Measurements from ENCODE around the gene IGSF9B. TPM values are rescaled to one million over a fixed set of nuclear protein-coding genes. Genes with fewer than 3 reads are reported as not detected.

IGSF9B gene
- total RNA-seq, 1 donor from 2014 or later = 1.3 TPM

DNA sequence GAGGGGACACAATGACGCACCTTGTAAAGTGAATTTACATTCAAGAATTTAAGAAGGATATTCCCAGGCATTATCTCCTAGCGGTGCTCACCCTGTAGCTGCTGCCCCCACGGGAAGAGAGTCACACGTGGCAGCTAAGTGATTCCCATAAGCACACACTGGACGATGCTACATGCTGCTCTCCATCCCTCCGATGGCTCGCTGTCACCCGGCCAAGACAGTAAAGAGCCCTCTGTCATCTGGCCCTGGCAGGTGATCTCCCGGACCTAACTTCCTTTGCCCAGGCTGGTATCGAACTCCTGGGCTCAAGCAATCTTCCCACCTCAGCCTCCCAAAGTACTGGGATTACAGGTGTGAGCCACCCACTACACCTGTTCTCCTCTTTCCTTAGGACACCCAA is 39.9 kb upstream of the IGSF9B start:
- Mint-ChIP-seq H3K36me3 (no peaks in the 10 kb centered on the region), H3K27ac (no peak overlapping the region)

DNA sequence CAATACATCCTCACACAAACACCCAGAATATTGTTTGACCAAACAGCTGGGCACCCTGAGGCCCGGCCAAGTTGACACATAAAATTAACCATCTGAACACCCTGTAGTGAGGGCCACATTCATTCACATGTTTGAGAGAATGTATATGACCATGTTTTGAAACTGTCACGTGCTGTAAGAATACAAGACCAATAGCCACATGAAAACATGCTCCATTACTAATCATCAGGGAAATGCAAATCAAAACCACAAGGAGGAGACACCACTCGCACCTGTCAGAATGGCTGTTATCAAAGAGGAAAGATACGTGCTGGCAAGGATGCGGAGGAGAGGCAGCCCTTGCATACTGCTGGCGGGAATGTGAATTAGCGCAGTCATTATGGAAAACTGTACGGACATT is 38.3 kb upstream of the IGSF9B start:
- H3K4me2 ChIP-seq = no peak overlapping the region
- H3K4me1 ChIP-seq = no peaks in the 10 kb centered on the region
- TF ChIP-seq, protein P1, sequence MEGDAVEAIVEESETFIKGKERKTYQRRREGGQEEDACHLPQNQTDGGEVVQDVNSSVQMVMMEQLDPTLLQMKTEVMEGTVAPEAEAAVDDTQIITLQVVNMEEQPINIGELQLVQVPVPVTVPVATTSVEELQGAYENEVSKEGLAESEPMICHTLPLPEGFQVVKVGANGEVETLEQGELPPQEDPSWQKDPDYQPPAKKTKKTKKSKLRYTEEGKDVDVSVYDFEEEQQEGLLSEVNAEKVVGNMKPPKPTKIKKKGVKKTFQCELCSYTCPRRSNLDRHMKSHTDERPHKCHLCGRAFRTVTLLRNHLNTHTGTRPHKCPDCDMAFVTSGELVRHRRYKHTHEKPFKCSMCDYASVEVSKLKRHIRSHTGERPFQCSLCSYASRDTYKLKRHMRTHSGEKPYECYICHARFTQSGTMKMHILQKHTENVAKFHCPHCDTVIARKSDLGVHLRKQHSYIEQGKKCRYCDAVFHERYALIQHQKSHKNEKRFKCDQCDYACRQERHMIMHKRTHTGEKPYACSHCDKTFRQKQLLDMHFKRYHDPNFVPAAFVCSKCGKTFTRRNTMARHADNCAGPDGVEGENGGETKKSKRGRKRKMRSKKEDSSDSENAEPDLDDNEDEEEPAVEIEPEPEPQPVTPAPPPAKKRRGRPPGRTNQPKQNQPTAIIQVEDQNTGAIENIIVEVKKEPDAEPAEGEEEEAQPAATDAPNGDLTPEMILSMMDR (IDR thresholded peaks at IDR 0.05) = no peak
- no peak overlapping the region for H3K4me3 ChIP-seq
- H2AFZ ChIP-seq (replicated peaks) = no peak overlapping the region
- peaks cover 13% of the 10 kb centered on the region for H3K27me3 Mint-ChIP-seq (ENCODE audit: insufficient read depth, low read depth)
- H3F3A ChIP-seq (ENCODE audit: low read depth) = no peaks in the 10 kb centered on the region
- H3K4me1 Mint-ChIP-seq = no peaks in the 10 kb centered on the region
- no peak for DNase-seq (ENCODE audit: low spot score)
- H3K27ac Mint-ChIP-seq = no peak overlapping the region
- H3K9me3 Mint-ChIP-seq = no peaks in the 10 kb centered on the region
- H3K9me3 ChIP-seq (ENCODE audit: low read depth) = no peaks in the 10 kb centered on the region
- H3K36me3 ChIP-seq = no peaks in the 10 kb centered on the region
- no peak overlapping the region for H3K9ac ChIP-seq
- no peaks in the 10 kb centered on the region for H3K79me2 ChIP-seq (ENCODE audit: low read depth)
- H3K27me3 ChIP-seq = no peaks in the 10 kb centered on the region
- no peak overlapping the region for H3K27ac ChIP-seq
- no peak overlapping the region for H3K4me3 Mint-ChIP-seq
- H3K36me3 Mint-ChIP-seq = no peaks in the 10 kb centered on the region
- H4K20me1 ChIP-seq (ENCODE audit: low read depth) = no peaks in the 10 kb centered on the region

More for the DNA sequence above, 39.9 kb upstream of the IGSF9B start:
- Mint-ChIP-seq H3K4me1 (no peaks in the 10 kb centered on the region), H3K4me3 (no peak overlapping the region), H3K27me3 (ENCODE audit: insufficient read depth, low read depth) (peaks cover 11% of the 10 kb centered on the region), H3K9me3 (no peaks in the 10 kb centered on the region)
- Histone ChIP-seq H3K79me2 (ENCODE audit: low read depth) (no peaks in the 10 kb centered on the region), H2AFZ (replicated peaks) (no peak overlapping the region), H3K4me3 (no peak overlapping the region), H3K4me1 (no peaks in the 10 kb centered on the region), H3K9ac (no peak overlapping the region), H3K36me3 (no peaks in the 10 kb centered on the region), H3K9me3 (ENCODE audit: low read depth) (no peaks in the 10 kb centered on the region), H3K27me3 (no peaks in the 10 kb centered on the region), H3F3A (ENCODE audit: low read depth) (no peaks in the 10 kb centered on the region), H4K20me1 (ENCODE audit: low read depth) (no peaks in the 10 kb centered on the region), H3K27ac (no peak overlapping the region), H3K4me2 (no peak overlapping the region)
- no peak for DNase-seq (ENCODE audit: low spot score)
- TF ChIP-seq EZH2 (IDR thresholded peaks at IDR 0.05) = no peak
- no peak for TF ChIP-seq EZH2phosphoT487 (IDR thresholded peaks at IDR 0.05)
- TF ChIP-seq, protein P1 (IDR thresholded peaks at IDR 0.05) = no peak

DNA sequence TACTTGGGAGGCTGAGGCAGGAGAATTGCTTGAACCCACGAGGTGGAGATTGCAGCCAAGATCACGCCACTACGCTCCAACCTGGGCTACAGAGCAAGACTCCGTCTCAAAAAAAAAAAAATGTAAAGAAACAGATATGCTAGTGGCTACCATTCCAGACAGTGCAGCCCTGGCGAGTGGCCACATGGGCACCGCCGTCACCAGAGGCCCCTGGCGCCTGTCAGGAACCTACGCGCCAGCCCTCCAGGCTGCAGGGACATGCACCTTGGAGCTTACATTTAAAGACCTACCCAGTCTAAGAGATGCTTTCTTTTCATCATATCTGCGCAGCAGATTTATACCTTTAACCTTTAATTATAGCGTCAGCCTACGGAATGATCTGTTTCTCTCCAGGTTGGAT is 37.2 kb upstream of the IGSF9B start:
- Histone ChIP-seq H2AFZ (replicated peaks) (no peak overlapping the region), H4K20me1 (ENCODE audit: low read depth) (no peaks in the 10 kb centered on the region), H3K4me2 (no peak overlapping the region), H3F3A (ENCODE audit: low read depth) (no peaks in the 10 kb centered on the region), H3K27ac (no peak overlapping the region), H3K27me3 (no peaks in the 10 kb centered on the region), H3K36me3 (no peaks in the 10 kb centered on the region), H3K9ac (no peak overlapping the region), H3K79me2 (ENCODE audit: low read depth) (no peaks in the 10 kb centered on the region), H3K4me1 (no peaks in the 10 kb centered on the region), H3K9me3 (ENCODE audit: low read depth) (no peaks in the 10 kb centered on the region), H3K4me3 (no peak overlapping the region)
- DNase-seq (ENCODE audit: low spot score) = no peak
- Mint-ChIP-seq H3K4me3 (no peak overlapping the region), H3K27me3 (ENCODE audit: insufficient read depth, low read depth) (peaks cover 13% of the 10 kb centered on the region), H3K36me3 (no peaks in the 10 kb centered on the region), H3K4me1 (no peaks in the 10 kb centered on the region), H3K9me3 (no peaks in the 10 kb centered on the region), H3K27ac (no peak overlapping the region)
- TF ChIP-seq EZH2 (IDR thresholded peaks at IDR 0.05) (no peak), EZH2phosphoT487 (IDR thresholded peaks at IDR 0.05) (no peak)
- TF ChIP-seq, protein P1 (IDR thresholded peaks at IDR 0.05) = no peak

DNA sequence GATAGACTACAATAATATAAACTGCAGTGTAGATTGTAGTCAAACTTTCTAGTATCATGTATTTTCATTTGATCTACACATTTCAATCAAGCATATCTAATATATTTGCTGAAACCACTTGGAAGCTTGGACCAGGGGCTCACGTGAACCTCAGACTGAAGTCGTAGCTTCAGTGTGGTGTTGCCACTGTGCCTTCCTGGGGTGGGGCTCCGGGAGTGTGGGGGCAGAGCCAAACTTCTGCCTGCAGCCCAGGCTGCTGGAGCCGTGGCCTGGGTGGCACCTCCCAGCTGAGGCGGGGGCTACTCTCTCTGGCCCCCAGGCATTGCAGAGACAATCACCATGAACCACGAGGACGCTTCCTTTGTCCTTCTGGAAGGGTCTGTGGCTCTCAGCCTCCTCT is 36.3 kb upstream of the IGSF9B start:
- Mint-ChIP-seq H3K27ac (no peak overlapping the region), H3K27me3 (ENCODE audit: insufficient read depth, low read depth) (peaks cover 10% of the 10 kb centered on the region)

More for the DNA sequence above, 36.3 kb upstream of the IGSF9B start:
- Mint-ChIP-seq H3K36me3 (no peaks in the 10 kb centered on the region), H3K4me3 (no peak overlapping the region), H3K9me3 (no peaks in the 10 kb centered on the region), H3K4me1 (no peaks in the 10 kb centered on the region)
- DNase-seq (ENCODE audit: low spot score) = no peak
- no peaks in the 10 kb centered on the region for H3K9me3 ChIP-seq (ENCODE audit: low read depth)
- H4K20me1 ChIP-seq (ENCODE audit: low read depth) = no peaks in the 10 kb centered on the region
- H3K4me2 ChIP-seq = no peak overlapping the region
- H3K36me3 ChIP-seq = no peaks in the 10 kb centered on the region
- no peaks in the 10 kb centered on the region for H3K79me2 ChIP-seq (ENCODE audit: low read depth)
- H3K9ac ChIP-seq = no peak overlapping the region
- H2AFZ ChIP-seq (replicated peaks) = no peak overlapping the region
- H3F3A ChIP-seq (ENCODE audit: low read depth) = no peaks in the 10 kb centered on the region
- H3K27ac ChIP-seq = no peak overlapping the region
- TF ChIP-seq EZH2phosphoT487 (IDR thresholded peaks at IDR 0.05) (no peak), EZH2 (IDR thresholded peaks at IDR 0.05) (no peak)
- TF ChIP-seq, protein P1 (IDR thresholded peaks at IDR 0.05) = no peak
- no peaks in the 10 kb centered on the region for H3K27me3 ChIP-seq
- no peak overlapping the region for H3K4me3 ChIP-seq
- H3K4me1 ChIP-seq = no peaks in the 10 kb centered on the region

Measured in neural progenitor cell (in vitro differentiated cells).